ENCODE results near the gene PDE6C.

Gene PDE6C

GRCh38 chr10:93707623-93708022 is 95.3 kb downstream of the PDE6C start:
- DNase-seq: no peak

GRCh38 chr10:93710333-93710909 is 98.1 kb downstream of the PDE6C start:
- DNase-seq: no peak

GRCh38 chr10:93711891-93712290 is 99.6 kb downstream of the PDE6C start:
- DNase-seq: peak; percentile 26

GRCh38 chr10:93712593-93712992 is 100.3 kb downstream of the PDE6C start:
- no peak for DNase-seq

GRCh38 chr10:93715345-93715744 is 103.0 kb downstream of the PDE6C start:
- DNase-seq: no peak

All from fibroblast of skin of right biceps (primary cell).